HEK293 (cell line): ENCODE data around the gene GPN3.

ENCODE experiments used
- CTCF ChIA-PET: fragments of 350-600 bp; formaldehyde crosslinking; extraction: SDS; loops from one replicate; lab custom pipeline; 2021; ENCODE audit warnings: antibody characterized with exemption; lab: Yijun Ruan, JAX
- POLR2A ChIA-PET: fragments of 300-600 bp; formaldehyde crosslinking; extraction: SDS; loops from one replicate; lab custom pipeline; 2020; ENCODE audit warnings: antibody characterized with exemption, inconsistent platforms; lab: Yijun Ruan, JAX
- H3K27ac ChIP-seq: fragments of 200-500 bp; sonication (Bioruptor generic); 2 replicates; pipeline ENCODE4 v1.5.1; 2014; ENCODE audit warnings: low read depth, low read length, control low read depth, inconsistent platforms; ENCODE audit errors: extremely low read depth
- H3K36me3 ChIP-seq, 2 experiments: fragments of 200-500 bp in 1 of 2; sonication (Bioruptor generic) in 1 of 2; 1 replicate in 1 of 2; 2 replicates in 1 of 2; pipeline ENCODE4 v1.5.1; 2014 to 2017; ENCODE audit warnings: inconsistent platforms in 2 of 2, low read length in 2 of 2; ENCODE audit not compliant: control insufficient read depth in 2 of 2, insufficient read depth in 1 of 2
- H3K4me1 ChIP-seq: fragments of 200-500 bp; sonication (Bioruptor generic); 2 replicates; pipeline ENCODE4 v1.5.1; 2014; ENCODE audit warnings: mild to moderate bottlenecking, low read length, inconsistent platforms; ENCODE audit not compliant: control insufficient read depth, insufficient read depth
- H3K4me3 ChIP-seq: 2 replicates; pipeline ENCODE4 v1.5.1; 2011; ENCODE audit warnings: low read depth, mild to moderate bottlenecking, control low read depth, low read length, moderate library complexity
- H3K9me3 ChIP-seq: fragments of 200-500 bp; sonication (Bioruptor generic); 2 replicates; pipeline ENCODE4 v1.5.1; 2014; ENCODE audit warnings: low read depth, low read length, inconsistent platforms; ENCODE audit not compliant: control insufficient read depth, insufficient read depth
- GLIS1 ChIP-seq: fragments of 450-650 bp; formaldehyde crosslinking; IDR thresholded peaks from 2 replicates; pipeline ENCODE4 v1.5.1; 2016; ENCODE audit warnings: missing biosample characterization, missing genetic modification characterization
- GLIS2 ChIP-seq: fragments of 450-650 bp; formaldehyde crosslinking; IDR thresholded peaks from 2 replicates; pipeline ENCODE4 v1.5.1; 2016; ENCODE audit warnings: missing biosample characterization, missing genetic modification characterization
- HIC1 ChIP-seq: fragments of 450-650 bp; formaldehyde crosslinking; IDR thresholded peaks from 2 replicates; pipeline ENCODE4 v1.5.1; 2016; ENCODE audit warnings: missing biosample characterization, missing genetic modification characterization
- HOXC10 ChIP-seq: sonication (generic); formaldehyde crosslinking; IDR thresholded peaks from 2 replicates; pipeline ENCODE4 v1.8.1; 2023; ENCODE audit warnings: mild to moderate bottlenecking, missing genetic modification reagents
- KLF8 ChIP-seq: fragments of 450-650 bp; formaldehyde crosslinking; IDR thresholded peaks from 2 replicates; pipeline ENCODE4 v1.5.1; 2016; ENCODE audit warnings: missing biosample characterization, missing genetic modification characterization
- SP3 ChIP-seq: fragments of 450-650 bp; formaldehyde crosslinking; IDR thresholded peaks from 2 replicates; pipeline ENCODE4 v1.5.1; 2016; ENCODE audit warnings: missing biosample characterization, missing genetic modification characterization
- ZBTB1 ChIP-seq: fragments of 450-650 bp; formaldehyde crosslinking; IDR thresholded peaks from 2 replicates; pipeline ENCODE4 v1.5.1; 2016; ENCODE audit warnings: missing biosample characterization, missing genetic modification characterization
- ZBTB11 ChIP-seq: fragments of 450-650 bp; formaldehyde crosslinking; conservative IDR thresholded peaks from 2 replicates; pipeline ENCODE4 v1.5.1; 2016; ENCODE audit warnings: low read depth, missing biosample characterization, missing genetic modification characterization
- ZBTB20 ChIP-seq: fragments of 450-650 bp; formaldehyde crosslinking; IDR thresholded peaks from 2 replicates; pipeline ENCODE4 v1.5.1; 2016; ENCODE audit warnings: missing biosample characterization, missing genetic modification characterization
- ZBTB26 ChIP-seq: fragments of 450-650 bp; formaldehyde crosslinking; optimal IDR thresholded peaks from 2 replicates; pipeline ENCODE3; 2016; ENCODE audit warnings: missing biosample characterization, mild to moderate bottlenecking, missing genetic modification characterization
- ZBTB48 ChIP-seq: fragments of 450-650 bp; formaldehyde crosslinking; IDR thresholded peaks from 2 replicates; pipeline ENCODE4 v1.5.1; 2016; ENCODE audit warnings: missing biosample characterization, missing genetic modification characterization
- ZFP3 ChIP-seq: fragments of 450-650 bp; formaldehyde crosslinking; IDR thresholded peaks from 2 replicates; pipeline ENCODE4 v1.5.1; 2016; ENCODE audit warnings: low read depth, missing biosample characterization, missing genetic modification characterization
- ZFP69B ChIP-seq: fragments of 450-650 bp; formaldehyde crosslinking; IDR thresholded peaks from 2 replicates; pipeline ENCODE4 v1.5.1; 2016; ENCODE audit warnings: missing biosample characterization, missing genetic modification characterization
- ZNF155 ChIP-seq: fragments of 450-650 bp; formaldehyde crosslinking; IDR thresholded peaks from 2 replicates; pipeline ENCODE4 v1.5.1; 2016; ENCODE audit warnings: missing biosample characterization, missing genetic modification characterization
- ZNF335 ChIP-seq: fragments of 450-650 bp; formaldehyde crosslinking; conservative IDR thresholded peaks from 2 replicates; pipeline ENCODE4 v1.5.1; 2016; ENCODE audit warnings: missing biosample characterization, missing genetic modification characterization
- ZNF561 ChIP-seq: fragments of 450-650 bp; IDR thresholded peaks from 2 replicates; pipeline ENCODE4 v1.5.1; 2018; ENCODE audit warnings: missing biosample characterization, missing genetic modification characterization, borderline replicate concordance
- ZNF623 ChIP-seq: fragments of 450-650 bp; formaldehyde crosslinking; IDR thresholded peaks from 2 replicates; pipeline ENCODE4 v1.5.1; 2016; ENCODE audit warnings: missing biosample characterization, missing genetic modification characterization
- ZNF624 ChIP-seq: fragments of 450-650 bp; formaldehyde crosslinking; IDR thresholded peaks from 2 replicates; pipeline ENCODE4 v1.5.1; 2017; ENCODE audit warnings: missing biosample characterization, missing genetic modification characterization
- ZNF660 ChIP-seq: fragments of 450-650 bp; IDR thresholded peaks from 2 replicates; pipeline ENCODE4 v1.5.1; 2018; ENCODE audit warnings: missing biosample characterization, mild to moderate bottlenecking, missing genetic modification characterization
- ZNF76 ChIP-seq: fragments of 450-650 bp; formaldehyde crosslinking; IDR thresholded peaks from 2 replicates; pipeline ENCODE4; 2016; ENCODE audit warnings: low read depth, missing biosample characterization, missing genetic modification characterization, borderline replicate concordance
- ZNF768 ChIP-seq: fragments of 450-650 bp; formaldehyde crosslinking; IDR thresholded peaks from 2 replicates; pipeline ENCODE4 v1.5.1; 2018; ENCODE audit warnings: missing biosample characterization, mild to moderate bottlenecking, missing genetic modification characterization
- ZNF785 ChIP-seq: fragments of 450-650 bp; formaldehyde crosslinking; IDR thresholded peaks from 2 replicates; pipeline ENCODE4 v1.5.1; 2016; ENCODE audit warnings: missing biosample characterization, missing genetic modification characterization
- TF ChIP-seq, protein P1 (sequence below): fragments of 450-650 bp; formaldehyde crosslinking; IDR thresholded peaks from 2 replicates; pipeline ENCODE4 v1.5.1; 2016; ENCODE audit warnings: missing biosample characterization, missing genetic modification characterization

Gene GPN3

GRCh38 chr12:110475426-110475825 lies 7.4 kb upstream of the GPN3 start (continued):
- TF ChIP-seq GLIS2 (tag by site-specific recombination) (no peak), ZBTB26 (tag by site-specific recombination) (no peak), ZNF623 (no peak), ZNF768 (tag by site-specific recombination) (no peak), ZNF785 (tag by site-specific recombination) (no peak), ZNF561 (no peak), HOXC10 (CRISPR knock-in tag) (no peak), ZNF660 (tag by site-specific recombination) (no peak), ZBTB1 (tag by site-specific recombination) (no peak), SP3 (tag by site-specific recombination) (no peak)

DNA sequence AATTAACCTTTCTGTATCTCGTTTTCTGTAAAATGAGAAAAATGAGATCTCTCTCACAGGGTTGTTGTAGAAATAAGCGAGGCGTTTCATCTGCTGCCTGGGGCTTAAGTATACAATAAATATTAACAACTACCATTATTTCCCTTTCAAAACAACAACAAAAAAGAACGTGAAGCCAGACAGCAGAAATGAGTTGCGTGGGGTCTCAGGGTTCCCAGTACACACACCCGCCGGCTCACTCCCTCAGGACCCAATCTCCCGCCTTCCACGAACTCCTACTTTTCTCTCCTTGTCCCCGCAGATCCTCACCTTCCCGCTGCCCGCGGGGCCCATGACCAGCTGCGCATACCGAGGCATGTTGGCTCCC lies 227 bp downstream of the GPN3 start:
- Histone ChIP-seq H3K9me3 (no peaks in the 10 kb centered on the region), H3K36me3 (peaks cover 24% of the 10 kb centered on the region in 2 experiments; a peak in 2 of 3 replicates), H3K27ac (peak overlapping the region; percentile 19; the same call in 1 of the 2 replicates), H3K4me1 (peaks cover 5% of the 10 kb centered on the region; the same call in 1 of the 2 replicates), H3K4me3 (peak overlapping the region; percentile 78)
- POLR2A ChIA-PET = interaction anchor here (0.6 to 3.2 kb wide), 27 partner anchors 10 to 367 kb away, joined by 3 to 44 read pairs (median 3); partner anchors contain the start of genes ARPC3, ATP2A2, IFT81 and PPP1CC
- no peak for TF ChIP-seq KLF8
- peak; percentile 47; the same call in 1 of the 2 replicates for TF ChIP-seq ZFP69B (tag by site-specific recombination)
- TF ChIP-seq ZFP3 (tag by site-specific recombination) = peak; percentile 71
- peak; percentile 79 for TF ChIP-seq ZNF335 (tag by site-specific recombination)
- TF ChIP-seq ZBTB48 (tag by site-specific recombination) = peak; percentile 96
- no peak for TF ChIP-seq ZNF624
- TF ChIP-seq HIC1 (tag by site-specific recombination) = peak; percentile 55; the same call in 1 of the 2 replicates
- TF ChIP-seq, protein P1, sequence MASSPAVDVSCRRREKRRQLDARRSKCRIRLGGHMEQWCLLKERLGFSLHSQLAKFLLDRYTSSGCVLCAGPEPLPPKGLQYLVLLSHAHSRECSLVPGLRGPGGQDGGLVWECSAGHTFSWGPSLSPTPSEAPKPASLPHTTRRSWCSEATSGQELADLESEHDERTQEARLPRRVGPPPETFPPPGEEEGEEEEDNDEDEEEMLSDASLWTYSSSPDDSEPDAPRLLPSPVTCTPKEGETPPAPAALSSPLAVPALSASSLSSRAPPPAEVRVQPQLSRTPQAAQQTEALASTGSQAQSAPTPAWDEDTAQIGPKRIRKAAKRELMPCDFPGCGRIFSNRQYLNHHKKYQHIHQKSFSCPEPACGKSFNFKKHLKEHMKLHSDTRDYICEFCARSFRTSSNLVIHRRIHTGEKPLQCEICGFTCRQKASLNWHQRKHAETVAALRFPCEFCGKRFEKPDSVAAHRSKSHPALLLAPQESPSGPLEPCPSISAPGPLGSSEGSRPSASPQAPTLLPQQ (tag by site-specific recombination) = peak; percentile 72; the same call in 1 of the 2 replicates
- TF ChIP-seq ZBTB20 (tag by site-specific recombination) = peak; percentile 91
- peak; percentile 44 for TF ChIP-seq GLIS1 (tag by site-specific recombination)
- TF ChIP-seq ZBTB11 (tag by site-specific recombination) = 0 out of 2 replicates have a peak, but pooled peaks have one; percentile 18
- TF ChIP-seq ZNF76 (tag by site-specific recombination) = peak; percentile 15; the same call in 1 of the 2 replicates
- no peak for TF ChIP-seq ZNF155 (tag by site-specific recombination)
- CTCF ChIA-PET = interaction anchor here (0.6 to 2.7 kb wide), 11 partner anchors 11 to 421 kb away, joined by 3 to 23 read pairs (median 4); partner anchors contain the start of gene ARPC3
